AG04449 (cell line): ENCODE data around the gene FAM228B.
A peak's percentile ranks its signal among the peaks of the same experiment; 100 is the strongest.

ENCODE experiments used
- CTCF ChIA-PET: fragments of 350-600 bp; formaldehyde crosslinking; extraction: SDS; loops from one replicate; lab custom pipeline; 2021; ENCODE audit warnings: antibody characterized with exemption; lab: Yijun Ruan, JAX
- POLR2A ChIA-PET: fragments of 400-600, 350-600 bp; formaldehyde crosslinking; extraction: SDS; loops from one replicate; lab custom pipeline; 2020; ENCODE audit warnings: antibody characterized with exemption, inconsistent platforms; lab: Yijun Ruan, JAX
- DNase-seq: peaks from one replicate; pipeline ENCODE4 v3.0.0-alpha.2; 2010; ENCODE audit warnings: low read depth, low spot score
- H3K4me3 ChIP-seq: 2 replicates; pipeline ENCODE4 v1.5.1; 2011; ENCODE audit warnings: low read depth, mild to moderate bottlenecking, control low read depth, low read length
- TF ChIP-seq, protein P1 (sequence below): IDR thresholded peaks from one replicate; pipeline ENCODE4 v1.5.1; 2011; ENCODE audit warnings: mild to moderate bottlenecking, moderate library complexity, low read length, control low read depth, inconsistent platforms; ENCODE audit not compliant: insufficient read depth; ENCODE audit errors: missing control alignments

Gene FAM228B

DNA sequence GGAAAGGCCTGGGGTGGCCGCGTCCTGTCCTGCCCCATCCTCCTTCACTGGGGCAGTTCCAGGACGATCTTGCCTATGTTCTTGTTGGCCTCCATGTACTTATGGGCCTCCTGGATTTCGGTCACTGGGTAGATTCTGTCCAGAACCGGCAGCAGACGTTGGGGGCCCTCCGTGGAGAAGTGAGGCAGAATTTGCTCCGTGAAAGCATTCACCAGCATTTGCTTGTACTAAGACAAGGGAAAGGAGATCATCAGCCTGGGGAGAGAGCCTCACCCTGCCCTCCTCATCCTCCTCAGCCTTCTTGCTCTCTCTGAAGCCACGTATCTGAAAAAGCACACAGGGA lies 45.8 kb upstream of the FAM228B start:
- H3K4me3 ChIP-seq: peak overlapping the region; percentile 97
- POLR2A ChIA-PET: interaction anchor here (0.6 to 1.8 kb wide), 3 partner anchors 30 to 307 kb away, joined by 3 to 7 read pairs (median 5); partner anchors contain the start of gene WDCP
- CTCF ChIA-PET: interaction anchor here (1.3 to 2.4 kb wide), 2 partner anchors 152 to 253 kb away, joined by 4 to 12 read pairs; partner anchors contain the start of gene ATAD2B
- no peak for DNase-seq
- TF ChIP-seq, protein P1, sequence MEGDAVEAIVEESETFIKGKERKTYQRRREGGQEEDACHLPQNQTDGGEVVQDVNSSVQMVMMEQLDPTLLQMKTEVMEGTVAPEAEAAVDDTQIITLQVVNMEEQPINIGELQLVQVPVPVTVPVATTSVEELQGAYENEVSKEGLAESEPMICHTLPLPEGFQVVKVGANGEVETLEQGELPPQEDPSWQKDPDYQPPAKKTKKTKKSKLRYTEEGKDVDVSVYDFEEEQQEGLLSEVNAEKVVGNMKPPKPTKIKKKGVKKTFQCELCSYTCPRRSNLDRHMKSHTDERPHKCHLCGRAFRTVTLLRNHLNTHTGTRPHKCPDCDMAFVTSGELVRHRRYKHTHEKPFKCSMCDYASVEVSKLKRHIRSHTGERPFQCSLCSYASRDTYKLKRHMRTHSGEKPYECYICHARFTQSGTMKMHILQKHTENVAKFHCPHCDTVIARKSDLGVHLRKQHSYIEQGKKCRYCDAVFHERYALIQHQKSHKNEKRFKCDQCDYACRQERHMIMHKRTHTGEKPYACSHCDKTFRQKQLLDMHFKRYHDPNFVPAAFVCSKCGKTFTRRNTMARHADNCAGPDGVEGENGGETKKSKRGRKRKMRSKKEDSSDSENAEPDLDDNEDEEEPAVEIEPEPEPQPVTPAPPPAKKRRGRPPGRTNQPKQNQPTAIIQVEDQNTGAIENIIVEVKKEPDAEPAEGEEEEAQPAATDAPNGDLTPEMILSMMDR: no peak

DNA sequence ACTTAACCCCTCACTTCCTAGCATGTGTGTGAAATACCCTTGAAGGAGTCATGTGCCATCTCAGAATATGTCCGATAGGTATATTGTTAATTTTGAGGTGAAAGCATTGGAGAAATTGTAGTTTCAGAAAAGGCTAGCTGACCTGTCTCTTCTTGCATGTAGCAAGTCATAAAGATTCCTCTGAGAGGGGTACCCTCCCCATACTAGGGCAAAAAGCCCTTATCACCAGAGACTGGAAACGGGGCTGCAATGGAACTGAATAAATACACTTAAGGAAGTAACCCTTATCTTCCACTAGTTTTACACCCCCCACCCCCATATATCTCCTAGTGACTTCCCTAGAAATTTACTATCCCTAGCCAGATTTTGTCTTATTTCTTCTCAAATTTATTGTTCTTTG lies 45.4 kb upstream of the FAM228B start:
- H3K4me3 ChIP-seq: peak overlapping the region; percentile 97
- no peak for DNase-seq
- TF ChIP-seq, protein P1: no peak
- ChIA-PET POLR2A (no interaction called here), CTCF (interaction anchor here (2.4 kb wide), 1 partner anchor 152 kb away, joined by 12 read pairs; the partner anchor contains the start of gene ATAD2B)

DNA sequence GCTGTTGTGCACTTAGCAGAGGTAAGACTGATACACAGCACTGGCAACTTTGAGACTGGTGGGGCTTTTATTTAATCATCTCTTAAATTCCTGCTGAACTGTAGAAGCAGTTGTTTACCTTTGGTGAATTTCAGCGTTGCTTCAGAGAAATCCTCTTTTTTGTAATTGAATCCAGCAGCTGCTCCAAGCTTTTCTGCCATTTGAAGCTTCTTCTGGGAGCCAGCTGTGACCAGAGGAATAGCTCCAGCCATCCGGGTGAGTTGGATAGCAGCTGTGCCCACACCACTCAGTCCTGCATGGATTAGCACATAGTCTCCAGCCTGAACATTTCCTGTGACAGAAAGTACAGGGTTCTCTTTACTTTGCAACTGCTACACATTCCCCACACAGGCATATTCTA lies 42.6 kb upstream of the FAM228B start:
- DNase-seq: no peak
- TF ChIP-seq, protein P1: no peak
- ChIA-PET CTCF (interaction anchor here (1.4 kb wide), 1 partner anchor 154 kb away, joined by 3 read pairs; the partner anchor contains the start of gene ATAD2B), POLR2A (no interaction called here)
- H3K4me3 ChIP-seq: no peak overlapping the region

DNA sequence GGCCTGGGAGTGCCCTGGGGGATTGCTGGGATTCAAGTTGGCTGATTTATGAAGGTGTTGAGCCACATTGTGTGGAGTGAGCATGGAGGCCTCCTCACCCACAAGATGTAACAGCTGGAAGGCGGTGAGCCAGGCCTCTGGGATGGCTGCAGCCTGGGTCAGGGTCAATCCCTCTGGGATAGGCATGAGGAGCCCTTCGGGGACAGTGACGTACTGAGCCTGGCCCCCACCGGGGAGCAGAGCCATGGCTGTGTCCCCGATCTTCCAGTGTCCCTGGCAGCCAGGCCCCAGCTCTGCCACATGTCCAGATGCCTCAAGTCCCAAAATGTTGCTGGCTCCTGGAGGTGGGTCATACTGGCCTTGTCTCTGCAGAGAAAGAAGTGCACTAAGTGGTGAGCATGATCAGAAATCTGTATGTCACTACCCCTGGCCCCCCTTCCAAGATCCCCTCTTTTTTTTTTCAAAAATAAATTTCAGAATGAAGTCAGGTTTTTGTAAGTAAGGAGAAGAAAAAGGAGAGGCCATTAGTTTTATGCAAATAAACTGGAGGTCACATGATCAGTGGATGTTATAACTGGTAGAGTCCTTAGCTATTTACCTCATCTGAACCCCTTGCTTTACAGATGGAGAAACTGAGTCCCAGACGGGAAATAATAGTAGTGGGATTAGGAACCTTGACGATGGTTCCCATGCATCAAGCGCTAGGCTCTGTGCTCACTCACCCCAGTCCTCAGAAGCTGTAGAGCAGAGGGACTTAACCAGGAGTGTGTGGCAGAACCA lies 40.3 kb upstream of the FAM228B start:
- ChIA-PET CTCF (interaction anchor here (0.7 to 3.9 kb wide), 26 partner anchors 9 to 745 kb away, joined by 3 to 54 read pairs (median 4); partner anchors contain the start of genes ATAD2B, FAM228B, PFN4 and WDCP), POLR2A (interaction anchor here (1.1 to 2.3 kb wide), 7 partner anchors 23 to 277 kb away, joined by 3 to 26 read pairs (median 5); partner anchors contain the start of genes ATAD2B and WDCP)
- TF ChIP-seq, protein P1: no peak
- DNase-seq: no peak
- peak overlapping the region; percentile 82 for H3K4me3 ChIP-seq

DNA sequence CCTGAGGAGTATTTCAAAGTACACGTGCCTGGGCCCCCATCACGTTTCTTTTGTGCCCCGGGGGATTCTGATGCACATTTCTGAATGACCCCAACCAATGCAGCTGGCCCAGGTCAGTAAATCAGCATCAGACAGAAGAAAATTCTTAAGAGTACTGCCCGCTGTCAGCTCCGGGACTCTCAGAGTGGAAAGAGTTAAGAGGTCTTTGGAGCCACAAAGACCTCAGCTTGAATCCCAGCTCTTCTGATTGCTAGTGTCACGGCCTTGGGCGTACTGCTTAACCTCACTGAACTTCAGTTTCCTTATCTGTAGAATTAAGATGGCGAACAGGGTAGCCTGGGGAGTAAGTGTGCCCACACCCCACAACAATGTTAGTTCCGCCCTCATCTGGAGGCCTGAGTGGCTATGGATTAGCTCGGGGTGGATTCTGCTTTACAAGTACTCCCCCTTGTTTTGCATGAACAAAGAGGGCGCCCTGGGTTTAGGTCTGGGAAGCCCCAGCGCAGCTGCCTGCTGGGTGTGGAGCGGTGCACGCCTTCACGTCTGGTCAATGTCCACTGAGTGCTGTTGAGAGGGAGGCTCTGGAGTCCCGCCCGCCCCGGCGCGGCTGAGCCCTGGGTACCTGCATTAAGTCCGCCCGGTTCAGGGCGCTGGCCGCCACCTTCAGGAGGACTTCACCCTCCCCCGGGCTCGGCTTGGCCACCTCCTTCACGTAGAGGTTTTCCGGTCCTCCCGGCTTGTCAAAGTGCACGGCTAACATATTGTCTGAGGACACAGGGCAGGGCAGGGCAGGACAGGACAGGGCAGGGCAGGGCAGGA lies 39.5 kb upstream of the FAM228B start:
- POLR2A ChIA-PET: interaction anchor here (0.7 to 2.3 kb wide), 14 partner anchors 7 to 607 kb away, joined by 3 to 26 read pairs (median 5); partner anchors contain the start of genes ATAD2B, FAM228B, SF3B6 and UBXN2A
- CTCF ChIA-PET: interaction anchor here (0.8 to 3.9 kb wide), 43 partner anchors 8 to 773 kb away, joined by 3 to 54 read pairs (median 4); partner anchors contain the start of genes ATAD2B, FAM228B, PFN4 and SF3B6
- TF ChIP-seq, protein P1: peak; percentile 0
- H3K4me3 ChIP-seq: peak overlapping the region; percentile 82
- DNase-seq: no peak
